DMS53 (cell line): ENCODE data around the gene FUOM.

Experiments
- DNase-seq: peaks from one replicate; lab custom pipeline; 2025; lab: John Stamatoyannopoulos, UW

FUOM gene

GRCh38 chr10:133350283-133350949, 7.4 kb downstream of the FUOM start:
- DNase-seq: no peak

DNA sequence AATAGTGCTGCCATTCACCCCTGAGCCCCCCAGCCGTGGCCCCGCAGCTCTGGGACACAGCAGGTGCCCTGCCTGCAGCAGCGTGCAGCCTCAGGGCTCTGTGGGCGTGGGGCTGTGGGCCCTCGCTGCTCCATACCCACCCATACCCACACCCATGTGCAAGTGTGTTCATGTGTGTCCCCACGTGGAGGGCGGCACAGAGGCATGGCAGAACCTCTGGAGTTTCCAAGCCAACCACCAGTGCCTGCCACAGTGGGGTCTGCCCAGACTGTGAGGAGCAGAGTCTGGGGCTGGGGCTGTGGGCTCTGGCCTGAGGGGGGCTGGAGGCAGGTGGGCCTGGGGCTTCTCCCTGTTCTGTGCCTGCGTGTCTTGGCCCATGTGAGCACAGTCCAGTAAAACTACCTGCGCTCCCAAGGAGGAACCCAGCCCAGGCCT, 8.2 kb downstream of the FUOM start:
- no peak for DNase-seq

- DNase-seq: no peak
These were observed 8.7 kb downstream of the FUOM start for GRCh38 chr10:133349160-133349568.

- peak; percentile 22 for DNase-seq
These were observed 9.9 kb downstream of the FUOM start for GRCh38 chr10:133347710-133348517.

GRCh38 chr10:133346413-133346812, 11.4 kb downstream of the FUOM start:
- no peak for DNase-seq

DNA sequence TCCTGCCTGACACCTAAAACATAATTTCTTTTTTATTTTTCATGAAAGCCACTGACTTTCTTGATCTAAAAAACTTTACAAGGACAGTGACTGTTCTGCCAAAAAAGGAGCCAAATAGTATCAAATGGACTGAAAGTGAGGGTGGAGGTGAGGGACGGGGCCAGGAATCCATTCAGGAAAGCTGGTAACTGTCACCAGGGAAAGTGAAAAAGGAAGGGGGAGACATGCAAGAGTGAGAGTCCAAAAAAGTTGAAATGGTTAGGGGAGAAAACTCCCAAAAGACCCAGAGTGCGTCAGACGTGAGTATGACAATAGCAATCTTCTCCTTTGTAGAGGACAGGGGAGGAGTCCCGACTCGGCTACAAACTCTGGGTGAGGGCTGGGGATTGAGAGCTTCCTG, 13.6 kb downstream of the FUOM start:
- DNase-seq: no peak

- peak; percentile 61 for DNase-seq
These were observed 14.3 kb downstream of the FUOM start for GRCh38 chr10:133343558-133343957.

DNA sequence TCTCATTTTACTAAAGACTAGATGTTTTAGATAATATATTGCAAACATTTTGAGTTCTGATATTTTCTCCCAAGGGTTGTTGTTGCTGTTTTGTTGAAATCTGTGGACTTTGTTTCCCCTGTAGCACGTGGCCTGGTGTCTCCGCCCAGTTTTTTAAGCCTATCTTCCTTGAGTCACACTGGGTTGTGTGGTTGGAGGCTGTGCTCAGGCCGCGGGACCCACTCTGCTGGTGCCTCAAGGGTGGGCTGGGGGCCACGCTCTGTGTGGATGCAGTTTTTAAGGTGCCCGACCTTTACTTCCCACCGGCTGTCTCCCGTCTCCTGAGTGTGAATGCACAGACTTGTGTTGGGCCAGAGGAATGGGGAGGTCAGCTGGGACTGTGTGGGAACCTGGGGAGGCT, 14.9 kb downstream of the FUOM start:
- no peak for DNase-seq

DNA sequence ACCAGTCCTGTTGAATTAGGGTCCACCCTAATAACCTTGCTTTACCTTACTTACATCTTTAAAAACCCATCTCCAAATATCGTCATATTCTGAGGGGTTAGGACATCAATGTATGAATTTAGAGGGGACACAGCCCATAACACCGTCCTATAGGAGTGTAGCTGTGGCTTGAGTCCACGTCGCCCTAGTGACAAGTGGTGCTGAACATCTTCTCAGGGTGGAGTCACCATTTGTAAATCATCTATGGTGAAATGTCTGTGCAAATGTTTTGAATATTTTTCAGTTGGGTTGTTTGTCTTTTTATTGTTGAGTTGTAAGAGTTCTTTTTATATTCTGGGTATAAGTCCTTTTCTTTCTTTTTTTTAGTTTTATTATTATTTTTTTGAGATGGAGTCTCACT, 15.8 kb downstream of the FUOM start:
- no peak for DNase-seq

DNA sequence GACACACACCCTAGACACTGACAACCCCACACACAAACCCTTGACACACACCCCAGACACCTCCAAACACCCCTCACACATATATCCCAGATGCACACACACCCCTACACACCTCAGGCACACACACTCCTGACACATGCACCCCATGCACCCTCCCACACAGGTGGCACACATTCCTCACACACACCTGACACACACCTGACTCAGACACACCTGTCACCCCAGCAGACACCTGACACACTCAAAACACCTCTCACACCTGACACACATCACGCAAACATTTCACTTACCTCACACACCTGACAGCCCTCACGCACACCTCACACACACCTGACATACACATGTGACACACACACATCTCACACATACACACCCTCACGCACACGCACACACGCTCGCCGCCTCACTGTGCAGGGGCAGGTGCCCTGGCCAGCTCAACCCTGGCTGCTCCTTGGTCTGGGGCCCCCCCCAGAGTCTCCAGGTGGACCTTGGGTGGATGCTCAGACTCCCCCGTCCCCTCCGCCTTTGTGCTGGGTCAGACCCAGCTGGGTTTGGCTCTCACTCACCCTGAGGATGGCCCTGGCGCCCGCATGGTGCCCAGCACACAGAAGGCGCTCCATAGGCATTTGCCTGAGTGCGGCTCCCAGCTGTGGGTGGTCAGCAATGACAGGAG, 18.0 kb downstream of the FUOM start:
- DNase-seq: no peak

DNA sequence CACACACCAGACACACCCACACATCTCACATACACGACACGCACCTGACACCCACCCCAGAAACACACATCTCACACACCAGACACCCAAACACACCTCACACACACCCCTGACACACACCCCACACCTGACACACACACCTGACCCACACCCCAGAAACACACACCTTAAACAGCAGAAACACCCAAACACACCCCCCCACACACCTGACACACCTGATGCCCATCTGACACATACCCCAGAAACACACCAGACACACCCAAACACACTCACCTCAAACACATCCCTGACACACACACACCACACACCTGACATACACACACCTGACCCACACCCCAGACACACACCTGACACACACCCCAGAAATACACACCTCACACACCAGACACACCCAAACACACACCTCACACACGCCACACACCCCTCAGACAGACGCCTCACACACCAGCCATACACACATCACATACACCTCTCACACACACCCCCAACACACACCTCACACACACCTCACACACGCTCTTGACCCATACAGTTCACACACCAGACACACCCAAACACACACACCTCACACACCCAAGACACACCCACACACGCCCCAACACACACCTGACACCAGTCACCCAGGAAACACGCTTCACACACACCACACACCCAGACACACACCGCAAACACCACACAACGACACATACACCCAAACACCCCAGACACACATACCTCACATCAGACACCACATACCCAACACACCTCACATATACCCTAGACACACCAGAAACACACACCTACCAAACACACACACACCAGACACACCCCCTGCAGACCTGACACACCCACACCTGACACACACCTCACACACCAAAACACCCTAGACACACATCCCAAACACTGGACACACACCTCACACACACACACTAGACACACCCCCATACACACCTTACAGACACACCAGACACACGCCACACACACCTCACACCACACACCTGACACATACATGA, 19.4 kb downstream of the FUOM start:
- no peak for DNase-seq

DNA sequence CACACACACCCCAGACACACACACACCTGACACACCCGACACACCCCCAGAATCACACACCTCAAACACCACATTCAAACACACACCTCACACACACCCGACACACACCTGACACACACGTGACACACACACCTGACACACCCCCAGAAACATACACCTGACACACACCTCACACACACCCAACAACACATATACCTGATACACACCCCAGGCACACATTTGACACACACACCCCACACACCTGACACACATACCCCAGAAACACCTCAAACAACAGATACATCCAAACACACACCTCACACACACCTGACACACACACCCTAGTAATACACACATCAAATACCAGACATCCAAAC, 20.5 kb downstream of the FUOM start:
- no peak for DNase-seq

DNA sequence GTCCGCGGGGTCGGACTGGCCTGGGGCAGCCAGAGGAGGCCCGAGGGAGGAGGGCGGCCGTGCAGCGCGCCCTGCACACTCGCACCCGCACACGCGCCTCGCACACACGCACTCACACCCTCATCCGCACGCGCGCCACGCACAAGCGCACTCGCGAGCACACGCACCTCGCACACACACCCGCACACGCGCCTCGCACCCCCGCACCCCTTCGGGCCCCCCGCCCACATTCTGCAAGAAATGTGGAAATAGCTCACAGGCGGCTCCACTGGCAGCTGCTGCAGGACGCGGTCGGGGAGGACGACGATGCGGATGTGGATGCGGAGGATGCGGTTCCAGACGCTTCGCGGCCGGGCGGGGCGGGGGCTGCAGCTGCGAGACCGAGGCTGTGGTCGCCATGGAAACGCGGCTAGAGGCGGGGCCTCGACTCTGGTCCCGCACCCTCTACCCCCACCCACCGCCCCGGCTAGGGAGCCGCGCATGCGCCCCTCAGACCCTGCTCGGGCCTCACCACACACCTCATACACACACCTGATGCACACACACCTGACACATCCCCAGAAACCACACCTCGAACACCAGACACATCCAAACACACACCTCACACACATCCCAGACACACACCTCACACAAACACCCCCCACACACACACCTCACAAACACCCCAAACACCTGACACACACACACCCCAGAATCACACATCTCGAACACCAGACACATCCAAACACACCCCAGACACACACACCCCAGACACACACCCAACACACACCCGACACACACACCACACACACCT, 21.0 kb downstream of the FUOM start, which contains the start of gene CALY:
TSS of gene CALY (minus strand) at position 320 of the 793 bp plus-strand sequence. CDS start 7,907 bp downstream, outside the sequence.
- peak; percentile 89 for DNase-seq

GRCh38 chr10:133336118-133336576, 21.7 kb downstream of the FUOM start:
- peak; percentile 54 for DNase-seq

- peak; percentile 80 for DNase-seq
These were observed 22.3 kb downstream of the FUOM start for GRCh38 chr10:133335246-133336117.

DNA sequence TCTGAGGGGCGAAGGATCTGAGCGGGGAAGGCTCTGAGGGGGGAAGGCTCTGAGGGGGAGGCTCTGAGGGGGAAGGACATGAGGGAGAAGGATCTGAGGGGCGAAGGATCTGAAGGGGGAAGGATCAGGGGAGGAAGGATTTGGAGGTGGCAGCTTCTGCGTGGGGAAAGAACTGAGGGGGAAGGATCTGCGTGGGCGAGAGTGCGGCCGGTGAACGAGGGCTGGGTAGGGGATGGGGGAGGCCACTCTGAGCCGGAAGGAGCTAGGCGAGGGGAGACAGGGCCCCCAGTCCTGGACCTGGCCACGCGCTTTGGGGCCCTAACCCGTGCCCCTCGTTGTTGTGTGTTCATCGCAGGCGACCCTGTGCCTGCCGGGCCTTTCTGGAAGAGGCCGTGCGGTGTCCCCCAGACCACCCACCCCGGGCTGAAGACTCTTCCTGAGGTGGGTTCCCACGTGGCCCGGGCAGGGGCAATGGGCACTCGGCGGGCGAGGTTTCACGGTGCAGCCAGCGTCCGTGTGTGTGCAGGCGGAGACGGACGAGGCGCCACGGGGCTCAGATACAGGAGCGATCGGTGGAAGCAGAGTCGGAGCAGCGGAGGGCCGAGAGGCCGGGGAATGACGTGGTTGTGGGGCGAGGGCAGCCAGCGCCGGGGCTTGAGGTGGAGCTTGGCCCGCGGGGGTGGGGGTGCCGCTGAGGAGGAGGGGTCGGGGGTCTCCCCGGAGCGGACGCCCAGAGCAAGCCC, 23.1 kb downstream of the FUOM start:
- peak; percentile 80 for DNase-seq

DNA sequence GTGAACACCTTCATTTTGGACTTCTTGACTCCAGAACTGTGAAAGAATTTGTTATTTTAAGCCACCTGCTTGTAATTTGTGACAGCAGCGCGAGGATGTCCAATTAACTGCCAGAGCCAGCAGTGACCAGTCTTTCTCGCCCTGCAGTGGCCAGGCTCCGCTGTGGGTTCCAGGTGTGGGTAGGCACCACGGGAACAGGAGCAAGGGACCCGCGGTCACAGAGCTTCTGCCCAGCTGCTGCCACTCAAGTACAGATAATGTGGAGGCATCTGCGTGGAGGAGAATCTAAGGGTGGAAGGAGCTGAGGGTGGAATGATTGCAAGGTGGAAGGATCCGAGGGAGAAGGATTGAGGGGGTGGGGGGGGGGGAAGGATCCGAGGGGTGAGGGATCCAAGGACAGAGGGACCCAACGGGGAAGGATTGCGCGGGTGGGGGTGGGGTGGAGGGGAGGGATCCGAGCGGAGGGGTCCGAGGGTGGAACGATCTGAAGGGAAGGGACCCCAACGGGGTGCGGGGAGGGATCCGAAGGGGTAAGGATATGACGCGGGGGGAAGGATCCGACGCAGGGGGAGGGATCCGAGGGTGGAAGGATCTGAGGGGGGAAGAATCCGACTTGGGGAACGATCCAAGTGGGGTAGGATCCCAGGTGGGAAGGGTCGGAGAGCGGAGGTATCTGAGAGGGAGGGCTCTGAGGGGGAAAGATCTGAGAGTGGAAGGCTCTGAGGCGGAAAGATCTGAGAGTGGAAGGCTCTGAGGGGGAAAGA, 24.7 kb downstream of the FUOM start:
- no peak for DNase-seq
